Testis (tissue), 3 donors: ENCODE data around the gene DNLZ. TPM values are rescaled to one million over a fixed set of nuclear protein-coding genes. Genes with fewer than 3 reads are reported as not detected.

ENCODE experiments used
- DNase-seq: peaks from one replicate; pipeline ENCODE4 v3.0.0-alpha.2; 2019
- H3K27ac ChIP-seq, 2 donors: fragments of 200-600 bp; sonication (generic); one replicate each; pipeline ENCODE4 v1.5.1; 2019
- H3K27me3 ChIP-seq: fragments of 200-600 bp; sonication (generic); one replicate; pipeline ENCODE4 v1.5.1; 2019
- H3K36me3 ChIP-seq: fragments of 200-600 bp; sonication (generic); one replicate; pipeline ENCODE4 v1.5.1; 2017; ENCODE audit warnings: low read depth; ENCODE audit errors: missing control alignments
- H3K4me1 ChIP-seq: fragments of 200-600 bp; sonication (generic); one replicate; pipeline ENCODE4 v1.5.1; 2019
- H3K4me3 ChIP-seq, 2 donors: fragments of 200-600 bp; sonication (generic); one replicate each; pipeline ENCODE4 v1.5.1; 2017 to 2019
- H3K9me3 ChIP-seq: fragments of 200-600 bp; sonication (generic); one replicate; pipeline ENCODE4 v1.5.1; 2017
- POLR2A ChIP-seq: fragments of 450-650 bp; IDR thresholded peaks from one replicate; pipeline ENCODE4 v1.6.1; 2017; ENCODE audit warnings: antibody characterized with exemption, mild to moderate bottlenecking, moderate library complexity
- WGBS, 2 donors: methylation state at CpG; one replicate each; pipeline ENCODE4 v1.1.5; 2018; 5-methylcytosine and 5-hydroxymethylcytosine counted together
- intact Hi-C: fragments of 100-400 bp; cut with DNase I; formaldehyde crosslinking; loops from one replicate; pipeline ENCODE4 v1.15.1; 2023; ENCODE audit warnings: low total_unique reads
- polyA plus RNA-seq: library from polyadenylated mRNA; stranded (reverse); fragments of 350-450 nt; fragmentation: Illumina TruSeq; extraction: RNeasy Lipid Tissue Mini Kit (QIAGEN cat#74804); gene quantifications from one replicate; pipeline ENCODE4 v1.2.3, GENCODE V29; 2014; ENCODE audit warnings: low read depth, low replicate concordance; ENCODE audit not compliant: insufficient read depth
- total RNA-seq, 2 donors: library from RNA; depleted of rRNA; stranded (reverse); fragments of >200 nt; gene quantifications; one replicate each; pipeline ENCODE4 v1.2.3, GENCODE V29; 2016
- TF ChIP-seq, protein P1 (sequence below), 3 experiments: fragments of 450-650 bp in 2 of 3; fragments of 200-600 bp in 1 of 3; sonication (generic) in 1 of 3; IDR thresholded peaks; one replicate each; pipeline ENCODE4 v1.5.1; 2016 to 2019; ENCODE audit warnings: antibody characterized with exemption in 3 of 3, mild to moderate bottlenecking in 2 of 3, moderate library complexity in 1 of 3

DNLZ gene
- total and polyA plus RNA-seq, 3 donors from 2014 or later = 14.0 to 51.1 (median 48.2) TPM

DNA sequence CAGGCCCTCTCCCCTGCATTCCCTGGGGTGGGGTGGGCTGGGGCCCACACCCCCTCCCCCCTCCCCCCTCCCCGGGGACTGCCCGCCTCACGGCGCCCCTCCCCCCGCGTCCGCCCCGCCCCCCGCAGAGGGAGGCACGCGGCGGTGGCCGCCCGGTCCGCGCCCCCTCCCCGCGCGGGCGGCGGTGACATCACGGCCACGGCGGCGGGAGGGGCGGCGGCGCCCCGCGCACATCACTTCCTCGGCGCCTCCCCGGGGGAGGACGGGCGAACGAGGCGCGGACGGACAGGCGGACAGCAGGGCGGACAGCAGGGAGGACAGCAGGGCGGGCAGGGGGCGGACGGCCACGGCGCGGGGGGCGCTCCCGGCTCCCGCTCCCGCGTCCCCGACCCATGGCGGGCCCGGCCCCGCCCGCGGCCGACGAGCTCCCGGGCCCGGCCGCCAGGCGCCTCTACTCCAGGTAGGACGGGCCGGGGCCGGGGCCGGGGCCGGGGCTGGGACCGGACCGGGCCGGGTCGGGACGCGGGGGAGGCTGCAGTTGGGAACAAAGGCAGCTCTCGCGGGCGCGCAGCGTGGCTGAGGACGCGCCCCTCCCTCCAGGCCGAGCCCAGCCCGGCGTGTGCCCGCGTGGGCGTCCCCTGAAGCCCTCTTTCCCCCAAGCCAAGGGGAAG lies 36.1 kb downstream of the DNLZ start, which contains the start of gene GPSM1:
Gene GPSM1 (plus strand): TSS at position 236 of the 671 bp plus-strand sequence. CDS start 157 bp downstream, at position 393.
- Histone ChIP-seq H3K9me3 (no peaks in the 10 kb centered on the region), H3K36me3 (no peaks in the 10 kb centered on the region), H3K4me1 (peaks cover 34% of the 10 kb centered on the region), H3K27ac (peak within 1 kb of the TSS; percentile 86 to 90), H3K27me3 (no peaks in the 10 kb centered on the region), H3K4me3 (peak within 1 kb of the TSS; percentile 78)
- TF ChIP-seq POLR2A = no peak
- TF ChIP-seq, protein P1, sequence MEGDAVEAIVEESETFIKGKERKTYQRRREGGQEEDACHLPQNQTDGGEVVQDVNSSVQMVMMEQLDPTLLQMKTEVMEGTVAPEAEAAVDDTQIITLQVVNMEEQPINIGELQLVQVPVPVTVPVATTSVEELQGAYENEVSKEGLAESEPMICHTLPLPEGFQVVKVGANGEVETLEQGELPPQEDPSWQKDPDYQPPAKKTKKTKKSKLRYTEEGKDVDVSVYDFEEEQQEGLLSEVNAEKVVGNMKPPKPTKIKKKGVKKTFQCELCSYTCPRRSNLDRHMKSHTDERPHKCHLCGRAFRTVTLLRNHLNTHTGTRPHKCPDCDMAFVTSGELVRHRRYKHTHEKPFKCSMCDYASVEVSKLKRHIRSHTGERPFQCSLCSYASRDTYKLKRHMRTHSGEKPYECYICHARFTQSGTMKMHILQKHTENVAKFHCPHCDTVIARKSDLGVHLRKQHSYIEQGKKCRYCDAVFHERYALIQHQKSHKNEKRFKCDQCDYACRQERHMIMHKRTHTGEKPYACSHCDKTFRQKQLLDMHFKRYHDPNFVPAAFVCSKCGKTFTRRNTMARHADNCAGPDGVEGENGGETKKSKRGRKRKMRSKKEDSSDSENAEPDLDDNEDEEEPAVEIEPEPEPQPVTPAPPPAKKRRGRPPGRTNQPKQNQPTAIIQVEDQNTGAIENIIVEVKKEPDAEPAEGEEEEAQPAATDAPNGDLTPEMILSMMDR (IDR thresholded peaks at IDR 0.05) = no peak
- DNase-seq = peak; percentile 64
- WGBS, 2 donors = 1% methylated on average over 57 of the region's 88 CpGs; no CpG with 5 or more reads in 1 of the 2 donors
- intact Hi-C loops = no loop called here

- Histone ChIP-seq H3K4me1 (peaks cover 34% of the 10 kb centered on the region), H3K27ac (peak overlapping the region; percentile 82 to 86), H3K9me3 (no peaks in the 10 kb centered on the region), H3K4me3 (peak overlapping the region in 1 of 2 donors; percentile 78), H3K27me3 (no peaks in the 10 kb centered on the region), H3K36me3 (no peaks in the 10 kb centered on the region)
- intact Hi-C loops = no loop called here
- TF ChIP-seq, protein P1 (IDR thresholded peaks at IDR 0.05) = no peak
- TF ChIP-seq POLR2A = no peak
- 32 to 38% methylated on average over 10 to 17 of the region's 17 CpGs for WGBS, 2 donors
- no peak for DNase-seq
Observed at GRCh38 chr9:136326761-136327303, 36.7 kb downstream of the DNLZ start.

DNA sequence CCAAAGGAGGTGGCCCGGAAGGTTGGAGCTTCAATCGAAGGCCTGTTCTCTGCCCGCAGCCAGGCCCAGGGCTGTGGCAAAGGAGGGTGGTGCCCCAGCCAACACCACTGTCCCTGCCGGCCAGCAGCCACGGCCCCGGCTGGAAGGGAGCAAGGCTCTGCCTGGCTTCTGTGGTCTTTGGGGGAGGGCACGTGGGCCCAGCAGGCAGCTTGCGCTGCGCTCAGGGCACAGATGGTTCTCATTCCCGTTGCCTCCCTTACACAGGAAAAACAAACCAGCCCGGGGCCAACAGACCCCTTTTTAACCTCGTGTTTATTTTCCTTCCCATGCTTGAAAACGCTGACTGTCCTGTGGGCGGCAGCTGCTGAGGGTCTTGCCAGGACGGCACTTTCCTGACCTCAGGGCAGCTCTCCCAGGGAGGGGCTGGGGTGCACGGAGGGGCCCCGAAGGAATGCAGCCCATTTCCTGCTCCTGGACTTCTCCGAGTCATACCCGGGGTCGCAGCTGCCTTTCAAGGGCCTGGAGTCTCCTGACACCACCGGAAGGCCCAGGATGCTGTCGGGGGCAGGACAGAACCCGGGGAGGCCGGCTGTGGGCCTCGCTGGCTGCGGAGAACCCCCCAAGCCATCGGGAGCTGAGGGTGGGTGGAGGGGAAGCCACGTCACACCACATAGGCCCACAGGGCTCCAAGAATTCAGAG lies 37.3 kb downstream of the DNLZ start:
- Histone ChIP-seq H3K27me3 (no peaks in the 10 kb centered on the region), H3K4me1 (peaks cover 34% of the 10 kb centered on the region), H3K9me3 (no peaks in the 10 kb centered on the region), H3K4me3 (no peak overlapping the region), H3K36me3 (no peaks in the 10 kb centered on the region), H3K27ac (peak overlapping the region; percentile 82 to 86)
- 32 to 35% methylated on average over 13 to 28 of the region's 28 CpGs for WGBS, 2 donors
- intact Hi-C loops = no loop called here
- peak; percentile 53 for DNase-seq
- TF ChIP-seq, protein P1 (IDR thresholded peaks at IDR 0.05) = no peak
- TF ChIP-seq POLR2A = no peak

GRCh38 chr9:136325358-136325757 lies 38.2 kb downstream of the DNLZ start:
- 93 to 98% methylated on average over 7 to 13 of the region's 13 CpGs for whole genome bisulfite sequencing, 2 donors
- Histone ChIP-seq H3K27ac (peak overlapping the region in 1 of 2 donors; percentile 86), H3K4me3 (no peak overlapping the region), H3K27me3 (no peaks in the 10 kb centered on the region), H3K36me3 (no peaks in the 10 kb centered on the region), H3K4me1 (peaks cover 31% of the 10 kb centered on the region), H3K9me3 (no peaks in the 10 kb centered on the region)
- DNase-seq = no peak
- intact Hi-C loops = no loop called here
- TF ChIP-seq, protein P1 (IDR thresholded peaks at IDR 0.05) = no peak
- TF ChIP-seq POLR2A = no peak
